ENCODE results near the gene ZFYVE27.

ZFYVE27 gene

DNA sequence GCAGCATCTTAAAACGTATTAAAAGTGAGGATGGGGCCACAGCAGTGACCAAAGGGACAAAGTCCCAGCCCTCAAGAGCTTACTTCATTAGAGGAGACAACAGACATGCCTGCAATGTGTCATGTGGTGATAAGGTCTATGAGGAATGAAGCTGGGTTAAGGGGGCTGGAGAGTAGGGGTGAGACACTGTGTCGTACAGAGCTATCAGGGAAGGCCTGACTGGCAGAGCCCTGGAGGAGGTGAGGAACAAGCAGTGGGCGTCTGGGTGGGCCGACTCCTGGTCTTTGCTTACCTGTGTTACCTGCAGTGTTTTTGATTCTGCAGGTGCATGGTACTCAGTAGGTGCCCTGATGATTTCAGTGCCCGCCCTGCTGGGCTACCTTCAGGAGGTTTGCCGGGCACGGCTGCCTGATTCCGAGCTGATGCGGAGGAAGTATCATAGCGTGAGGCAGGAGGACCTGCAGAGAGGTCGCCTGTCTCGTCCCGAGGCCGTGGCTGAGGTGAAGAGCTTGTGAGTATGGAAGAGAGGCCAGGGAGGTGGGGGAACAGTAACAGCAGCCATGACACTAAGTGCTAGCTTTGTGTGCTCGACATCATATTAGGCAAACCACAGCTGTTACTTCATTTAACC is 7.6 kb downstream of the ZFYVE27 start:
- DNase-seq: no peak

GRCh38 chr10:97747573-97747972 is 10.6 kb downstream of the ZFYVE27 start:
- no peak for DNase-seq

DNA sequence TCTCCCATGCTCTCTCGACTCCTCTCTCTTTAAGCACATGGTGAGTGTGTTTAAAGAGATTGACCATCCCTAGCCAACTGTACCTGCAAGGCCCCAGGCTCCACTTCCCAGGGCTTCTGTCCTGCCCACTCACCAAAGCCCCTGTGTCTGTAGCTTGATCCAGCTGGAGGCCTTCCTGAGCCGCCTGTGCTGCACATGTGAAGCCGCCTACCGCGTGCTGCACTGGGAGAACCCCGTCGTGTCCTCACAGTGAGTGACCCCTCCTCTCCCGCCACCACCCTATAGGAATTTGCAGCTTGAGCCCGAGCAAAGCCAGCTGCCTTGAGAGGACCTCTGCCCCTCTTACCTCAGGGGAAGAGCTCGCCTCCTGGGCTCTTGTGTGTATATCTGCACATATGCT is 11.2 kb downstream of the ZFYVE27 start:
- DNase-seq: no peak

DNA sequence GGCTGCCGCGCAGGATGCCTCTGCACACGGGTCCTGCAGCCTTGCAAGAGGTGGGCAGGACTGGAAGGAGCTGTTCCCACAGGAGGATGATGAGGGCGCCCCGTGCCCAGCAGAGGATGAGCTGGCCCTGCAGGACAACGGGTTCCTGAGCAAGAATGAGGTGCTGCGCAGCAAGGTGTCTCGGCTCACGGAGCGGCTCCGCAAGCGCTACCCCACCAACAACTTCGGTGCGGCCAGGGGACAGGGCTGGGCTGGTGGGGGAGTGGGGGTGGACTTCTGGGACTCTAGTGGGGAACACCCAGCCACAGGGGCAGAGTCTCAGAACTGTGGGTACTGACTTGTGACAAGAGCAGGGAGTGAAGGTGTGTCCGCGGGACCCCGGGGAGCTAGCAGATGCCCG is 16.0 kb downstream of the ZFYVE27 start:
- no peak for DNase-seq

DNA sequence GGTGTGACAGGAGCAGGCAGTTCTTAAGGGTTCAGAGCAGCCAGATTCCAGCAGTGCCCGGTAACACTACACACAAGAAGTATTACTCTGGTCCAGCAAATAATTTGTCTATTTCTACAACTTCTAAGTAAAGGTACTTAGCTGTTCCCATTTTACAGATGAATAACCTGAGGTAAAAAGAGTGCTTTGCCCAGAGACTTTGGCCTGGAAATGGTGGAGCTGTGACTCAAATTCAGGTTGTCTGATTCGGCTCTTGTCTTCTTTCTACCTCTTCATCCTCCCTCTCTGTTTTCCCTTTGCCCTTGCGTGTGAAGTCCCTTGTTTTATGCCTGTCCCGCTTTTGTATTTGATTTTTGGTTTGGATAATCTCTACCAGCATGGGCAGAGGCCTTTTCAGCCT is 17.8 kb downstream of the ZFYVE27 start:
- no peak for DNase-seq

DNA sequence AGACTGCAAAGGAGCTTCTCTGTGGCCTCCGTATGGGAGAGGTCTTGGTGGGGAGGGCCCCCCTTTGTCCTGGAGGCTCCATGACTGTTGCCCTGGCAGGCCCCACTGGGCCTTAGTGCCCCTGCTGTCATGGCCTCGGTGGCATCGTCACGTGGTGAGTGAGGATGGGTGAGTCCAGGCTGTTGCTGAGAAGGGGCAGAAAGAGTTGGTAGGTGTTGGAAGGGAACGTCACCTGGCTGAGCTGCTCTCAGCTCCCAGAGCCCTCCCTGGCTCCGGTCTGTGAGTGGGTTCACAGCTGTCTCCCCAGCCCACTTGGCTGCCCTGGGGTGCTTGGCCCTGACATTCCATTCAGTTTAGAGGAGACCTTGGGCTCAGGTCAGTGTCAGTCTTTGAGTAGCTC is 18.8 kb downstream of the ZFYVE27 start:
- no peak for DNase-seq

DNA sequence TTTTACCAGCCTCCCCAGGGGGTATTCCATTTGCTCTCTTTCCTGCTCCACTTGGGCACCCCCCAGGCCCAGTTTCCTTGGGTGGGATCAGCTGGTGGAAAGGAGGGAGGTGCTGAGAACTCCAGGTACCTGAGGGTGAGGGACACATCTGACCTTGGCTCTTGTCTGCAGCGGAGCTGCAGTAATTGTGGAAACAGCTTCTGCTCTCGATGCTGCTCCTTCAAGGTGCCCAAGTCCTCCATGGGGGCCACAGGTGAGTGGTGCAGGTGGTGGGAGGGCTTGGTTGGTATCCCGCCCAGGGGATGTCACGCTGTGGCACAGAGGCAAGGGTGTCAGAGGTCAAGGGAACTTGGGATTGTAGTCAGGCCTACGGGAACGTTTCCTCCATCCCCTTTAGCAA is 20.5 kb downstream of the ZFYVE27 start:
- no peak for DNase-seq

DNA sequence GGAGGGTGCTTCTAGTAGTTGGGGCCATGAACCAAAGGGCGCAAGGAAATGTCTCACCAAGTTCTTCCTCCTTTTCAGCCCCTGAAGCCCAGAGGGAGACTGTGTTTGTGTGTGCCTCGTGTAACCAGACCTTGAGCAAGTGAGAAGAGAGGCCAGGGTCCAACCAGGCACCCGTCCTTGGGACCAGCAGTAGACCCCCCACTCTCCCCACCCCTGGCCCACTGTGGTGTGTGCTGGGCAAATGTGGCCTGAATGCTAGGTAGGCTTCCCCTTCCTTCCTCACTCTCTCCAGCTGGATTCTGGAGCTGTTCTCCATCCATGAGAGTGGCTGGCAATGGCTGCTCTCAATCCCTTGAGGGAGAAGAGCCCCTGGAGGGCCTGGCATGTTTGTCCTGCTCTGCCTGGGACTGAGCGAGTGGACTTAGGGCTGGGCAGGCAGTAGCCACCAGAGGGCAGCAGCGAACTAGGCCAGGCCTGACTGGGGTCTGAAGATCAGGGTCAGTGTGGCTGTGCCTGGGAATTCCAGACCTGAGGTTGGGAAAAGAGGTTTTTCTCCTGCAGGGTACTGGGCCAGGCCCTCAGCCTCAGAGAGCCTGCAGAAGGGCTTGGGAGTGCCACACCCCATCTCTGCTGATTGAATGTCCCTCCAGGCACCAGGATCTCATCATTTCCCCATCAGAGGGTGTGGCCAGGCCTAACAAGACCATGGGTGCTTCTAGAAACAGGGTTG is 22.4 kb downstream of the ZFYVE27 start:
- peak; percentile 47 for DNase-seq

GRCh38 chr10:97759946-97760345 is 23.0 kb downstream of the ZFYVE27 start:
- no peak for DNase-seq

GRCh38 chr10:97760461-97761257 is 23.7 kb downstream of the ZFYVE27 start:
- no peak for DNase-seq

DNA sequence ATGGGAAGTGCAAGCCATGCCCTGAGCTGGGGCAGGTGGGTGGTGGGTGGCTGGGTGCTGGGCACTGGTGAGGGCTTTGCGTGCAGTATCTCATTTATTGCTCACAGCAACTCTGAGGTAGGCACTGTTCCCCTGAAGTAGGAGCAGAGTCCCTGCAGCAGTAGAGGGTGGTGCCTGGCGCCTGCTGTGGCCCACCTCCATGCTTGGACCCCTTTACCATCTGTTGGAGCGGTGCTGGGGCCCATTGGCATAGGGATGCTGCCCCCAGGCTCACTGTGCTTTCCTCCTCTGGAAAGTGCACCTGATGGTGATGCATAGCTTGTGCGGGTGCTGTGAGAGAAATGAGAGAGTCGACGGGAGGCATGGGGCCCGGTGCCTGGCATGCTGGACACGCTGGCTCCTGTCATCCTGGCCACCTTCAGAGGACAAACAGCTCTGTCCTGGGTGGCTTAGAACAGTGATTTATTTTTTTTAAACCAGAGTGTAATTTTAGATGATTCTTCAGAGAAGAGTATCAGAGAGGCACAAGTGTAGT is 24.5 kb downstream of the ZFYVE27 start:
- DNase-seq: no peak

- DNase-seq: no peak
These were observed 25.1 kb downstream of the ZFYVE27 start for GRCh38 chr10:97762056-97762455.

GRCh38 chr10:97762816-97763215 is 25.9 kb downstream of the ZFYVE27 start:
- no peak for DNase-seq

DNA sequence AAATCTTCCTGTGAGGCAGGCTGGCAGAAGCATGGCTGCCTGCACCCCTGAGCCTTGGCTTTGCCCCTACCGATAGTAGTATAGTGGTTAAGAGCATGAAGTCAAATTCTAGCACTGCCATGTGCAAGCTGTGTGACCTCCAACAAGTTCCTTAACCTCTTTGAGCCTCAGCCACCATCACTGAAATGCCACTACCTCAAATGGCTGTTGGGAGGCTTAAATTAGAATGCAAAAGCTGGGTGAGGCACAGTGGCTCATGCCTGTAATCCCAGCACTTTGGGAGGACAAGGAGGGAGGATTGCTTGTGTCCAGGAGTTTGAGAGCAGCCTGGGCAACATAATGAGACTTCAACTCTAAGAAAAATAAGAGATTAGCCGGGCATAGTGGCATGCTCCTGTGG is 26.5 kb downstream of the ZFYVE27 start:
- no peak for DNase-seq

DNA sequence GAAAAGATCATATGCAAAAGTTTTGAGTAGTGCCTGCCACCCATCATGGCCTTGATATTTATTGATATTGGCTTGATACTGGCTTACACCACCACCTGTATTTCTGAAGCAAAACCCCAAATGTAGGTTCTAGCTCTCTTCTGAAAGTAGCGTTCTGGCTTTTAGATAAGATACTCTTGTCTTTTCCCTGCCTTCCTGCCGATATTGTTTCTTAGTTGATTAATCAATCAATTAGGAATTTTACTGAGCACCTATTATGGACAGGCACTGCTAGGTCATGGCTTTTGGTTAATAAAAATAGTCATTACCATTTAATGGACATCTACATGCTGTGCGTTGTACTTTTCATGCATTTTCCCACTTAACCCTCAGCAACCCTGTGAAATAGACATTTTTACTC is 27.0 kb downstream of the ZFYVE27 start:
- DNase-seq: no peak

GRCh38 chr10:97764519-97764931 is 27.6 kb downstream of the ZFYVE27 start:
- DNase-seq: no peak

DNA sequence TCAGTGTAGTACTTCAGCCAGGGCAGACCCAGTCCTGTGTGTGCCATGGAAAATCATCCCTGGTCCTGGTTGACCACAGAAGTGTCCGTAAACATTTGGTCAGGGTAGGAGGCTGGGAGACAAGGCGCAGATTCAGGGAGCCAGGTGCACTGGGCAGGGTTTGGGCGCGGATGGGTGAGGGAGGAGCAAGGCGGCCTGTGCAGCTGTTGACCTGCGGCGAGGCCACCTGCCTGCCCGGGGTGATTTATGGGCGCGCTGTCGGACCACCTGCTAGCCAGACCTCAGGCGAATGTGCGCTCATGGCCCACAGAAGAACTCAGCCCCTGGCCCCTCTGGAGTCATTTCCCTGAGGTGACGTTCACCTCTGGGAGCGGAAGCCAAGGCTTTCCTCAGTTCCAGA is 28.3 kb downstream of the ZFYVE27 start:
- no peak for DNase-seq

DNA sequence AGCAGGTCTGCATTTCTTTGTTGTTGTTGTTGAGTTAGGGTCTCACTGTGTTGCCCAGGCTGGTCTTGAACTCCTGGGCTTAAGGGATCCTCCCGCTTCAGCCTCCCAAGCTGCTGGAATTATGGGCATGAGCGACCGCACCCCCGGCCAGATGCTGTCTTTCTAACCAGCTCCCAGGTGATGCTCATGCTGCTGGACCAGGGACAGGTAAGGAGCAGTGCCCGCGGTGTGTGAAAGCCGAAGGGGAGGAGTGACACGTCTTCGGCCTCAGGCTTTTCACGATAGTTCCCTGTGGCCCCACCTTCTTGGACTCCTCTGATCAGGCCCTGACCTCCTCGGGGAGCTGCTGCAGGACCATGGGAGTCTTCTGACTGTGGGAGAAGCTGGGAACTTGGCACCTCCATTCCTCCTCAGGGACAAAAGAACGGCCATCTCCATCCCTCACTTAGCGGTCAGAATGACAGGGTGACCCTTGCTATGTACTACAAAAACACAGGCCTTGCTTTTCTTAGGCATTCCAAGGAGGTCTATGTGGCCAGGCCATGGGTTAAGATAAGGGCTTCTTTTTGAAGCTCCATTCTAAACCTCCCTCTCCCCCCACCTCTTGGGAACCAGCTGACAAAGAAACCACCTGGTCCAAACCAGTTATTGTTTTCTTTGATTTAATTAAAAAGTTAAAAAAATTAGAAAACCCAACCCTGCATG is 29.3 kb downstream of the ZFYVE27 start:
- DNase-seq: no peak

DNA sequence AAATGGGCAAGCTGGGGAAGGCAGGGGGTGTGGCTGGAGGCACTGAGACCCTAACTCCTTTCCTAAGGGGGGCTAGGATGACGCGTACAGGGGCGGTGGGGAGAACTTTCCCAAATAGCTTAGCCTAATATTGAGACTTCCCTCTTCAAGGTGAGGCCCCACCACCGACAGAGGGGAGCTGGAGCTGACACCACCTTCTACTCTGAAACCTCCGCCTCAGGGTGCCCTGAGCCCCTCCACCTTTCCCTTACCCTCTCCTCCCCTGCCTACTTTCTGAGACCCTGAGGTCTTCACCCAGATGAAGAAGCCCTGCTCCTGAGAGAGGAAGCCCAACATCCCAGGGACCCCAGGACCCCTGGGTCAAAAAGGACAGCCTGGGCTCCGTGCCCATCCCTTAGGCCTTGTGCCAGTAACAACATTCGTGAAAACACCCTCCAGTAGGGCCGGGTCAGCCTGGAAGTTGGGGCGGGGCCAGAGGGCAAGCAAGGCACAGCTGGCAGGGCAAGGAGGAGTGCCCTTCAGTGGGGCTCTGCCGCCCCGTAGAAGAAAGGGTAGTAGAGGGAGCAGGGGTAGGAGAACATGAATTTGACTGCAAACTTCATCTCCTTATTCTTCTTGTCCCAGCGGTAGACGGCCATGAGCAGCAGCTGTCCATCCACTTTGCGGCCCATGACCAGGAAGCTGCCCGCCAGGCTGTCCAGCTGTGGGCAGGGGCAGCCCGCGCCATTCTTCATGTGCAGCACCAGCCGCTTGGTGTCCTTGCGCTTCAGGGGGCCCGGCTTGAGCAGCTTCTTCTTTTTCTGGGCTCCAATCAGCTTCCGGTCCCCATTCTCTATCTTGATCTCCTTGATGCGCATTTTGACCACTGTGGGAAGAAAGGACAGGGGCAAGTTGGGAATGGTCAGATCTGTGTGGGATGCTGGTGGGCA is 30.3 kb downstream of the ZFYVE27 start:
- DNase-seq: no peak

GRCh38 chr10:97768322-97769315 is 31.7 kb downstream of the ZFYVE27 start:
- no peak for DNase-seq

DNA sequence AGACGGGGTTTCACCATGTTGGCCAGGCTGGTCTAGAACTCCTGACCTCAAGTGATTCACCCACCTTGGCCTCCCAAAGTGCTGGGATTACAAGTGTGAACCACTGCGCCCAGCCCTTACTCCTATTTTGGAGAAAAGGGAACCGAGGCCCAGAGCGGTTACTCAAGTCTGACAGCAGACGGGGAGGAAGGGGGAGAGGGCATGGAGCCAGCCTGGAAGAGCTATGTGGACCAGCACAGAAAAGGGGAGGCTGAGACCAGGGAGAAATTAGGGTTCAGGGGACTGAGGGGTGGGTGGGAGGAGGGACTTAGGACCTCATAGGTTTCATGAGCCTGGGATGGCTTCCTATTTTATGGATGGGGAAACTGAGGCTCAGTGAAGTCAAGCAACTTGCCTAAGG is 33.3 kb downstream of the ZFYVE27 start:
- DNase-seq: no peak

Data from NCI-H2227 treated with DMSO at 0.1 percent for 48 hours (cell line).